HG02884 (cell line): Measurements from ENCODE around the gene LRRN4CL.

Experiments used
- ATAC-seq: cut with Tn5 transposase; IDR thresholded peaks from one replicate; pipeline ENCODE4 v1.9.1; 2021; ENCODE audit warnings: mild to moderate bottlenecking, moderate library complexity; ENCODE audit not compliant: unreplicated experiment

Gene LRRN4CL

GRCh38 chr11:62648185-62648966, 41.0 kb downstream of the LRRN4CL start:
- ATAC-seq = no peak

GRCh38 chr11:62647609-62648005, 41.7 kb downstream of the LRRN4CL start:
- ATAC-seq = no peak

GRCh38 chr11:62646825-62647608, 42.3 kb downstream of the LRRN4CL start:
- ATAC-seq = no peak

- peak; percentile 90 for ATAC-seq
Measured at GRCh38 chr11:62645946-62646824, 43.1 kb downstream of the LRRN4CL start, which contains the start of gene GANAB. Gene GANAB (minus strand): TSS chr11:62646613. CDS start chr11:62646599, 14 bp downstream.

GRCh38 chr11:62645671-62645945, 43.7 kb downstream of the LRRN4CL start:
- ATAC-seq = no peak

- no peak for ATAC-seq
Measured at GRCh38 chr11:62644220-62644619, 45.1 kb downstream of the LRRN4CL start.
